ENCODE measurements around the gene ULK1.

The ULK1 gene

GRCh38 chr12:131963381-131963780 is 69.0 kb downstream of the ULK1 start:
- ATAC-seq (ENCODE audit: low read depth): no peak
- Histone ChIP-seq H3K27me3 (ENCODE audit: insufficient read depth, poor library complexity, severe bottlenecking) (no peaks in the 10 kb centered on the region), H3K9me3 (ENCODE audit: severe bottlenecking) (no peaks in the 10 kb centered on the region), H3K36me3 (ENCODE audit: low read depth) (peaks cover 18% of the 10 kb centered on the region), H3K4me1 (ENCODE audit: insufficient read depth, poor library complexity, severe bottlenecking) (no peaks in the 10 kb centered on the region), H3K4me3 (ENCODE audit: severe bottlenecking) (no peak overlapping the region), H3K27ac (ENCODE audit: poor library complexity, severe bottlenecking) (no peak overlapping the region)
- DNase-seq (ENCODE audit: low spot score): no peak
- no peak for TF ChIP-seq CTCF (IDR thresholded peaks at IDR 0.05; ENCODE audit: poor library complexity, severe bottlenecking)

GRCh38 chr12:131965073-131965472 is 70.7 kb downstream of the ULK1 start:
- peaks cover 18% of the 10 kb centered on the region for H3K36me3 ChIP-seq (ENCODE audit: low read depth)
- TF ChIP-seq CTCF (IDR thresholded peaks at IDR 0.05; ENCODE audit: poor library complexity, severe bottlenecking): no peak

GRCh38 chr12:131971226-131971625 is 76.8 kb downstream of the ULK1 start:
- ATAC-seq (ENCODE audit: low read depth): no peak
- H3K27me3 ChIP-seq (ENCODE audit: insufficient read depth, poor library complexity, severe bottlenecking): no peaks in the 10 kb centered on the region
- DNase-seq (ENCODE audit: low spot score): no peak
- no peak overlapping the region for H3K4me3 ChIP-seq (ENCODE audit: severe bottlenecking)
- TF ChIP-seq CTCF (IDR thresholded peaks at IDR 0.05; ENCODE audit: poor library complexity, severe bottlenecking): no peak
- no peak overlapping the region for H3K27ac ChIP-seq (ENCODE audit: poor library complexity, severe bottlenecking)
- H3K36me3 ChIP-seq (ENCODE audit: low read depth): no peaks in the 10 kb centered on the region
- H3K4me1 ChIP-seq (ENCODE audit: insufficient read depth, poor library complexity, severe bottlenecking): no peaks in the 10 kb centered on the region
- H3K9me3 ChIP-seq (ENCODE audit: severe bottlenecking): no peaks in the 10 kb centered on the region

More at GRCh38 chr12:131965073-131965472, 70.7 kb downstream of the ULK1 start:
- H3K4me3 ChIP-seq (ENCODE audit: severe bottlenecking): no peak overlapping the region
- DNase-seq (ENCODE audit: low spot score) (no peak), ATAC-seq (ENCODE audit: low read depth) (no peak)
- H3K27me3 ChIP-seq (ENCODE audit: insufficient read depth, poor library complexity, severe bottlenecking): no peaks in the 10 kb centered on the region
- H3K4me1 ChIP-seq (ENCODE audit: insufficient read depth, poor library complexity, severe bottlenecking): no peaks in the 10 kb centered on the region
- H3K9me3 ChIP-seq (ENCODE audit: severe bottlenecking): no peaks in the 10 kb centered on the region
- no peak overlapping the region for H3K27ac ChIP-seq (ENCODE audit: poor library complexity, severe bottlenecking)
